ENCODE data around the gene CCDC88C.

DNA sequence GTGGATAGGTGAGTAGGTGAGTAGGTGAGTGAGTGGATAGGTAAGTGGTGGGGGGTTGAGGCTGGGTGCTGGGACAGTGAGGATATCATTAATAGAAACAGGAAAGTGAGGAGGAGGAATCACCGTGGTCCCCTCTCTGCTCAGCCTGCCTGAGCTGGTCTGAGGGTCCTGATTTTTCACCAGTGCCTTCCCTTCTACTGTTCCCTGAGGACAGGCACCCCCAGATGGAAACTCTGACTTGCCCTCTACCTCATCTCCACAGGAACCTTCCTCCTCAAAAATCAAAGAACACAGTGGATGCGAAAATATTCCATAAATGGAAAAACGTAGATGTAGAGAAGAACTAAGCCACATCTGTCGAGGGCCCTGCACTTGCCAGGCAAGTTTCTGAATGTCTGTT lies 175.0 kb downstream of the CCDC88C start:
- TF ChIP-seq, protein P1, sequence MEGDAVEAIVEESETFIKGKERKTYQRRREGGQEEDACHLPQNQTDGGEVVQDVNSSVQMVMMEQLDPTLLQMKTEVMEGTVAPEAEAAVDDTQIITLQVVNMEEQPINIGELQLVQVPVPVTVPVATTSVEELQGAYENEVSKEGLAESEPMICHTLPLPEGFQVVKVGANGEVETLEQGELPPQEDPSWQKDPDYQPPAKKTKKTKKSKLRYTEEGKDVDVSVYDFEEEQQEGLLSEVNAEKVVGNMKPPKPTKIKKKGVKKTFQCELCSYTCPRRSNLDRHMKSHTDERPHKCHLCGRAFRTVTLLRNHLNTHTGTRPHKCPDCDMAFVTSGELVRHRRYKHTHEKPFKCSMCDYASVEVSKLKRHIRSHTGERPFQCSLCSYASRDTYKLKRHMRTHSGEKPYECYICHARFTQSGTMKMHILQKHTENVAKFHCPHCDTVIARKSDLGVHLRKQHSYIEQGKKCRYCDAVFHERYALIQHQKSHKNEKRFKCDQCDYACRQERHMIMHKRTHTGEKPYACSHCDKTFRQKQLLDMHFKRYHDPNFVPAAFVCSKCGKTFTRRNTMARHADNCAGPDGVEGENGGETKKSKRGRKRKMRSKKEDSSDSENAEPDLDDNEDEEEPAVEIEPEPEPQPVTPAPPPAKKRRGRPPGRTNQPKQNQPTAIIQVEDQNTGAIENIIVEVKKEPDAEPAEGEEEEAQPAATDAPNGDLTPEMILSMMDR (optimal IDR thresholded peaks at IDR 0.05 in 1 of 3, IDR thresholded peaks at IDR 0.05 in 1 of 3, conservative IDR thresholded peaks at IDR 0.05 in 1 of 3; ENCODE audit: extremely low read depth in 1 of 3, insufficient read depth in 2 of 3, low read length in 3 of 3), result no peak
- no peak for TF ChIP-seq EZH2 (IDR thresholded peaks at IDR 0.05; ENCODE audit: low read length)

Data from keratinocyte (primary cell).